SK-N-SH (cell line): ENCODE measurements around the gene CLSTN2.

ENCODE experiments used
- EP300 ChIP-seq, 2 experiments: IDR thresholded peaks; 2 replicates each; pipeline versions ENCODE4 v1.4.0 to v1.6.1; 2012; ENCODE audit warnings: borderline replicate concordance in 1 of 2, low read depth in 1 of 2, low read length in 1 of 2
- EZH2phosphoT487 ChIP-seq: fragments of 200-600 bp; sonication (generic); IDR thresholded peaks from 2 replicates; pipeline ENCODE4 v1.6.1; 2017; ENCODE audit warnings: low read depth, mixed run types, mild to moderate bottlenecking, antibody characterized with exemption, moderate library complexity, borderline replicate concordance
- FOSL2 ChIP-seq: IDR thresholded peaks from 2 replicates; pipeline ENCODE4 v1.4.0; 2012; ENCODE audit warnings: low read depth, mild to moderate bottlenecking, moderate library complexity, borderline replicate concordance
- GABPA ChIP-seq: IDR thresholded peaks from 2 replicates; pipeline ENCODE4 v1.4.0; 2012; ENCODE audit warnings: low read depth, mild to moderate bottlenecking
- RCOR1 ChIP-seq: fragments of 150-350 bp; IDR thresholded peaks from 2 replicates; pipeline ENCODE4 v1.6.1; 2017; ENCODE audit warnings: antibody characterized with exemption, low read length
- SMC3 ChIP-seq: IDR thresholded peaks from 2 replicates; pipeline ENCODE4 v1.6.1; 2012; ENCODE audit warnings: low read depth, low read length, improper control_type of control experiment
- TCF12 ChIP-seq: IDR thresholded peaks from 2 replicates; pipeline ENCODE4 v1.4.0; 2012
- YY1 ChIP-seq: IDR thresholded peaks from 2 replicates; pipeline ENCODE4 v1.4.0; 2012; ENCODE audit warnings: low read depth, mild to moderate bottlenecking
- TF ChIP-seq, protein P1 (sequence below): fragments of 200-600 bp; sonication (generic); IDR thresholded peaks from 2 replicates; pipeline ENCODE4 v1.6.1; 2017; ENCODE audit warnings: antibody characterized with exemption, mild to moderate bottlenecking, moderate library complexity

DNA sequence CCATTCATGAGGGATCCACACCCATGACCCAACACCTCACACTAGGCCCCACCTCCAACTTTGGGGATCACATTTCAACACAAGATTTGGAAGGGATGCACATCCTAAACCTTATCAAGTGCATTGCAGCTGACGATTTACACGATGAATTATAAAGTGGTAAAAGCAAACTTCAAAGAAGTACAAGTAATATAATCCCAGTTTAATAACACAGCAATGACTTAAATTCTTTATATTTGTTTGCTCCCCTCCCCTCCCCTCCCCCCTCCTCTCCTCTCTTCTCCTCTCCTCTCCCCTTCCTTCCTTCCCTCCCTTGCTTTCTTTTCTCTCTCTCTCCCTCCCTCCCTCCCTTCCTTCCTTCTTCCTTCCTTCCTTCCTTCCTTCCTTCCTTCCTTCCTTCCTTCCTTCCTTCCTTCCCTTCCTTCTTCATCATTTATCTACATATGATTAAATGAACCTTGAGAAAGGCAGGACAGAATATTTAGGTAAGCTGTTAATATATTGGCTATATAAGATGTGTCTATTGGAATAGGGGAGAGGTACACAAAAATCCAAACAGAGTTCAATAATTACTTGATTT, 46.3 kb upstream of the CLSTN2 start:
- TF ChIP-seq, protein P1, sequence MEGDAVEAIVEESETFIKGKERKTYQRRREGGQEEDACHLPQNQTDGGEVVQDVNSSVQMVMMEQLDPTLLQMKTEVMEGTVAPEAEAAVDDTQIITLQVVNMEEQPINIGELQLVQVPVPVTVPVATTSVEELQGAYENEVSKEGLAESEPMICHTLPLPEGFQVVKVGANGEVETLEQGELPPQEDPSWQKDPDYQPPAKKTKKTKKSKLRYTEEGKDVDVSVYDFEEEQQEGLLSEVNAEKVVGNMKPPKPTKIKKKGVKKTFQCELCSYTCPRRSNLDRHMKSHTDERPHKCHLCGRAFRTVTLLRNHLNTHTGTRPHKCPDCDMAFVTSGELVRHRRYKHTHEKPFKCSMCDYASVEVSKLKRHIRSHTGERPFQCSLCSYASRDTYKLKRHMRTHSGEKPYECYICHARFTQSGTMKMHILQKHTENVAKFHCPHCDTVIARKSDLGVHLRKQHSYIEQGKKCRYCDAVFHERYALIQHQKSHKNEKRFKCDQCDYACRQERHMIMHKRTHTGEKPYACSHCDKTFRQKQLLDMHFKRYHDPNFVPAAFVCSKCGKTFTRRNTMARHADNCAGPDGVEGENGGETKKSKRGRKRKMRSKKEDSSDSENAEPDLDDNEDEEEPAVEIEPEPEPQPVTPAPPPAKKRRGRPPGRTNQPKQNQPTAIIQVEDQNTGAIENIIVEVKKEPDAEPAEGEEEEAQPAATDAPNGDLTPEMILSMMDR = no peak
- TF ChIP-seq EZH2phosphoT487 (no peak), FOSL2 (no peak), RCOR1 (no peak), TCF12 (no peak), SMC3 (no peak), GABPA (no peak), YY1 (no peak), EP300 (IDR thresholded peaks at IDR 0.05; ENCODE audit: borderline replicate concordance in 1 of 2, low read depth in 1 of 2, low read length in 1 of 2) (no peak)
